GM19438 (cell line): ENCODE results near the gene CELA2B.
"Not testable (repeated sequence)": the region's sequence is repeated elsewhere in the genome, so short reads cannot be mapped to it uniquely, and the experiment has no call there.

ENCODE experiments used
- ATAC-seq: cut with Tn5 transposase; IDR thresholded peaks from one replicate; pipeline ENCODE4 v1.9.1; 2021; ENCODE audit warnings: low read depth; ENCODE audit not compliant: unreplicated experiment

CELA2B gene

GRCh38 chr1:15475752-15476314 is at the start of gene CELA2B:
CELA2B (plus strand) TSS chr1:15476104; CDS start chr1:15476126, 22 bp downstream.
- ATAC-seq: no peak

- no peak for ATAC-seq
Observed at GRCh38 chr1:15426492-15427279, 49.2 kb upstream of the CELA2B start.

GRCh38 chr1:15427280-15427666 is 48.6 kb upstream of the CELA2B start:
- ATAC-seq: no peak

DNA sequence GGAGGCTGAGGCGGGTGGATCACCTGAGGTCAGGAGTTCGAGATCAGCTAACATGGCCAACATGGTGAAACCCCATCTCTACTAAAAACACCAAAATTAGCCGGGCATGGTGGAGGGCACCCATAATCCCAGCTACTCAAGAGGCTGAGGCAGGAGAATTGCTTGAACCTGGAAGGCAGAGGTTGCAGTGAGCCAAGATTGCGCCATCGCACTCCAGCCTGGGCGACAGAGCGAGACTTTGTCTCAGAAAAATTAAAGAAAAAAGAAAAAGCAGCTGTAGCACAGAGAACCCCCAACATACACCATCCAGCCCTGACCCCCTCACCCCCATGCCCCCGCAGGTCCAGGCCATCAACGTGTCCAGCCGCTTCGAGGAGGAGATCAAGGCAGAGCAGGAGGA is 47.7 kb upstream of the CELA2B start:
- not testable (repeated sequence) for ATAC-seq

GRCh38 chr1:15428815-15429435 is 47.0 kb upstream of the CELA2B start:
- no peak for ATAC-seq

DNA sequence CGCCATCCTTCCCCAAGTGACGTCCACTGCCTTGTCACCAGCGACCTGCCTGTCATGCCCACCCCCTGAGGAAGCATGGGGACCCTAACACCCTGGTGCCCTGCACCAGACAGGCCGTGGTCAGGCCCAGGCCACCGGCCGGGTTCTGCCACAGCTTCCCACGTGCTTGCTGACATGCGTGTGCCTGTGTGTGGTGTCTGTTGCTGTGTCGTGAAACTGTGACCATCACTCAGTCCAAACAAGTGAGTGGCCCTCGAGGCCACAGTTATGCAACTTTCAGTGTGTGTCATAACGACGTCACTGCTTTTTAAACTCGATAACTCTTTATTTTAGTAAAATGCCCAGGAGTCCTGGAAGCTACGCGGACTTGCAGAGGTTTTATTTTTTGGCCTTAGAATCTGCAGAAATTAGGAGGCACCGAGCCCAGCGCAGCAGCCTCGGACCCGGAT is 46.2 kb upstream of the CELA2B start:
- ATAC-seq: no peak

GRCh38 chr1:15430787-15431570 is 44.9 kb upstream of the CELA2B start:
- ATAC-seq: no peak

- ATAC-seq: no peak
Observed at GRCh38 chr1:15431571-15431948, 44.3 kb upstream of the CELA2B start.

GRCh38 chr1:15432324-15432723 is 43.6 kb upstream of the CELA2B start:
- ATAC-seq: no peak

DNA sequence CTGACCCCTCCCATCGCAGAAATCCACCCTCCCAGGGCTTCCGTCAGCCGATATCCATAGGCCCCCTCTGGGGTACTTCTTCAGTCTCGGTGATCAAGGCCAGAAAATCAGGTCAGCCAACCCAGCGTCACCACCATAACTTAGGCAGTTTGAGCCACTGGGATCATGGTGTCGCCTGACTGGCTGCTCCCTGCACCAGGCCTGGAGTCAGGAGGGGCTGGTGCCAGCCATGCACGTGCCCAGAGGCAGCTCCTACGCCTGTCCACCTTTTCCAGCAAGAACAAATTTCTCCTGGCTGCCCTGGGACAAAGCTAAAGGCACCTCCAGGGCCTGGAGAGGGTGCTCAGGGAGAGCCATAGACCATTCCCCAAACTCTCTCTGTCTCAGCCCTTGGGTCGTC is 42.4 kb upstream of the CELA2B start:
- no peak for ATAC-seq

GRCh38 chr1:15434739-15435138 is 41.2 kb upstream of the CELA2B start:
- ATAC-seq: not testable (repeated sequence)

- ATAC-seq: no peak
Observed at GRCh38 chr1:15435239-15436077, 40.4 kb upstream of the CELA2B start.

DNA sequence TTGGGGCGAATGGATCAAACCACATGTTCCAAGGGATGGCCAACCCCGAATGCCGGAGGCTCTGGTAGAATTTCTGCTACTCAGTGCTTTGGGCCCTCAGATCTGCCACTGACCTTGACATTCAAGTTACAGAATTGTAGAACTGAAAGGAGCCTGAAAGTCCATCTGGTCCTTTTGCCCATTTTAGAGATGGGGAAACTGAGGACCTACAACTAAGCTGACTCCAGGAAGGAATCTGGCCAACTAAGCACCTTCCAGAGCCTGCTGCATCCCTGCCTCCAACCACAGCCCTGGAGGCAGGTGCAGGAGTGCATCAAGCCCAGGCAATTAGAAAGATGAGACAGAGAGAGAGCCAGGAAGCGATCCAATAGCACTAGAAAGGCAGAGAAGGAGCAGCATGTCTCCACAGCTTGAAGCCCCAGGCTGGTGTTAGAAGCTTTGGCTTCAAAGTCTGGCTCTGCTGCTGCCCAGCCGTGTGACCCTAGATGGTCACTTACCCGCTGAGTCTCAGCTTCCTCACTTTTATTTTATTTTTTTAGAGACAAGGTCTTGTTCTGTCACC is 38.9 kb upstream of the CELA2B start:
- no peak for ATAC-seq

GRCh38 chr1:15439325-15439724 is 36.6 kb upstream of the CELA2B start:
- no peak for ATAC-seq

GRCh38 chr1:15440357-15440756 is 35.5 kb upstream of the CELA2B start:
- no peak for ATAC-seq

DNA sequence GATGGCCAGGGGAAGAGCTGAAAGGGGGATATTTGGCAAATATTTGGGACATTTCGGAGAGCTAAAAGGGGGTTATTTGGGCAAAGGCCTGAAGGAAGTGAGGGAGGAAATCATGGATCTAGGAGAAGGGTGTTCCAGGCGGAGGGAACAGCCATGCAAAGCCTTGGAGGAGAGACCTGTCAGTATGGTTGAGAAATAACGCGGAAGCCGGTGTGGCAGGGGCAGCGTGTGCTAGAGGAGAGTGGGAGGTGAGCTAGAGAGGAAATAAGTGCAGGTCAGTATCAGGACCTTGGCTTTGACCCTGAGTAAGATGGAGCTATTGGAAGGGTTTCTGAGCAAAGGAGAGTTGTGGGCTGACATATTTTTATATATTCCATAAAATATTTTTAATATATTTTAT is 34.7 kb upstream of the CELA2B start:
- ATAC-seq: no peak

DNA sequence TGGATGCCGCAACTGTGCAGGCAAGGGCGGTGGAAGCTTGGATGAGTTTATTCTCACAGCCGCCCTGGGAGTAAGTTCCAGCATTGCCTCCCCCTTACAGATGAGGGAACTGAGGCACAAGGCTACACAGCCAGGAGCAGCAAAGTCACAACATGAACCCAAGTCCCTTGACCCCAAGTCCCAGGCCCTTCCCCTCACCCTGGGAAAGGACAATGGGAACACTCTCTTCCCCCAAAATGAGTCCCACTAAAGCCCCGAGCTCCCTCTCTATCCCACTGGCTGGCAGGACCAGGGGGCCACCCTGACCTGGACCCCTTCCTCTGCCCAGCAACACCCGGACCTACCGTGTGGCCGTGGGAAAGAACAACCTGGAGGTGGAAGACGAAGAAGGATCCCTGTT is 33.8 kb upstream of the CELA2B start:
- no peak for ATAC-seq

GRCh38 chr1:15442759-15443158 is 33.1 kb upstream of the CELA2B start:
- no peak for ATAC-seq

DNA sequence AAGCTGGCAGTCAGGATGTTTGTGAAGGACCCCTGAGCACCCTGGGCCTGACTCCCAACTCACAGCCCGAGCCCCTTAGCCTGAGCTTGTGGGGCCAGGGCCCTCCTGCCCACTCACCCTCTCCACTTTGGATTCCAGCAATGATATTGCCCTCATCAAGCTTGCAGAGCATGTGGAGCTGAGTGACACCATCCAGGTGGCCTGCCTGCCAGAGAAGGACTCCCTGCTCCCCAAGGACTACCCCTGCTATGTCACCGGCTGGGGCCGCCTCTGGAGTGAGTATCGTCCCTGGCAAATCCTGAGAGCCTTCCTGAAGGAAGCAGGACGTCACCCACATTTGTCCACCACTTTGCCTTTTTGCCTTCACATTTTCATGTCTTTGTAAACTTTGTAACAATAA is 32.6 kb upstream of the CELA2B start:
- no peak for ATAC-seq
